HG03575 (cell line): ENCODE results near the gene SGSH.
"Not testable (repeated sequence)": the region's sequence is repeated elsewhere in the genome, so short reads cannot be mapped to it uniquely, and the experiment has no call there.

Experiments
- ATAC-seq: cut with Tn5 transposase; IDR thresholded peaks from one replicate; pipeline ENCODE4 v1.9.1; 2021; ENCODE audit not compliant: unreplicated experiment, insufficient number of reproducible peaks, low FRiP score; ENCODE audit errors: extremely low read depth

Gene SGSH

DNA sequence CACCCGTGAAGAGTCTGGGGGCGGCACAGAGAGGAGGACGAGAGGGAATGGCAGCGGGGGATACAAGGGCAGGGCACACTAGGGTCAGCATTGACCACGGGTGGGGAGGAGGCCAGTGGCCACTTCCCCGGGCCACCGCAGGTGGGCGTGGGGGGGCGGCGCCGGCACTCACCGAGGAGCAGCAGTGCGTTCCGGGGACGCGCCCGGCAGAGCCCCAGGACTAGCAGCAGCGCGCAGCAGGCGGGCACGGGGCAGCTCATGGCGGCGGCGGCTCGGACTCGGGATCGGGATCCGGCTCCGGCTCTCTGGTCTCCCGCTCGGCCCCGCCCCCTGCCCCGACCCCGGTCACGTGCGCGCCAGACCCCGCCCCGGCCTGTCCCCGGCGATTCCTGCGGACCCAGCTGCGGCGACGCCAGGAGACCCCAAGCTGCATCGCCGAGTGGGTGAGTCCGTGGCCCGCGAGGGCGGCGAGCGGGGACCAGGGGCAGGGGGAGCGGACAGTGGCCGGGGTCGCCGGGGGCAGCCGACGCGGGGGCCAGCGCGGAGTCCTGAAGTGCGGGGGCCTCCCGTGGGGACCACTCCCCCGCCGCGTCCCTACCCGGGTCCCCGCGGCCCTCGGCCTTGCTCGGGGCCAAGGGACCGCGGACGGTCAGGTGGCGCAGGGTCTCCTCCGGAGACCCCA lies at the start of gene SGSH, which contains the start of gene SLC26A11:
Gene SGSH, minus strand, starts transcription at position 280 of the 682 bp plus-strand sequence. Its CDS starts 20 bp downstream, at position 260.
Gene SLC26A11, plus strand, starts transcription at position 374 of the 682 bp plus-strand sequence. CDS start 1,134 bp downstream, outside the sequence.
- no peak for ATAC-seq

DNA sequence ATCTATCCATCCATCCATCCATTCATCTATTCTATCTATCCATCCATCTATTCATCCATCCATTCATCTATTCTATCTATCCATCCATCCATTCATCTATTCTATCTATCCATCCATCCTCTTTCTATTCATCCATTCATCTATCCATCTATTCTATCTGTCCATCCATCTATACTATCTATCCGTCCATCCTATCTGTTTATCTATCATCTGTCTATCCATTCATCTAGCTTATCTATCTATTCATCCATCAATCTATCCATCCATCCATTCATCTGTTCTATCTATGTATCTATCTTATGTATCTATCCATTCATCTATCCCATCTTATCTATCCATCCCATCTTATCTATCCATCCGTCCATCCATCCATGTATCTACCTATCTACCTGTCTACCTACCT lies 49.3 kb upstream of the SGSH start:
- no peak for ATAC-seq

DNA sequence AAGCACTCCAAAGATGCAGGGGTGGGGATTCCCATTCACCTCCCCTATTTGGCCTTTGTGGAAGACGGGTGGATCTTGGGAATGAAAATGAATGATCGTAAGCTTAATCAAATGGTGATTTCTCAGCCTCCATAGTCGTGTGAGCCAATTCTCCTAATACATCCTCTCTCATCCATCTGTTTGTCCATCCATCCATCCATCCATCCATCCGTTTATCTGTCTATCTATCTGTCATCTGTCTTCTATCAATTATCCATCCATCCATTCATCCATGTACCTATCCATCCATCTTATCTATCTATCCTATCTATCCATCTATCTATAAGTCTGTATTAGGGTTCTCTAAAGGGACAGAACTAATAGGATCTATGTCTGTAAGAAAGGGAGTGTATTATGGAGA lies 48.3 kb upstream of the SGSH start:
- no peak for ATAC-seq

DNA sequence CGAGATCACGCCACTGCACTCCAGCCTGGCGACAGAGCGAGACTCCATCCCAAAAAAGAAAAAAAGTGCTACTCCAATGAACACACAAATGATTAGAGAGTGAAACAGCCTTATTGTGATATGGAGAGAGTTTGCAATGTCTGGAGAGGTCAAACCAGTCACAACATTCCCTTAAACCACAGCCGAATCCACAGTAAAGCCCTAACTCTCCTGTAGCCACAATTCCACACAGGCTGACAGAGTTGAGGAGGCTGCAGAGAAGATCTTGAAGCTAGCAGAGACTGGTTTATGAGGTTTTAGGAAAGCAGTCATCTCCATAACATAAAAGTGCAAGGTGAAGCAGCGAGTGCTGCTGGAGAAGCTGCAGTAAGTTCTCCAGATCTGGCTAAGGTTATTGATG lies 47.3 kb upstream of the SGSH start:
- ATAC-seq = no peak

DNA sequence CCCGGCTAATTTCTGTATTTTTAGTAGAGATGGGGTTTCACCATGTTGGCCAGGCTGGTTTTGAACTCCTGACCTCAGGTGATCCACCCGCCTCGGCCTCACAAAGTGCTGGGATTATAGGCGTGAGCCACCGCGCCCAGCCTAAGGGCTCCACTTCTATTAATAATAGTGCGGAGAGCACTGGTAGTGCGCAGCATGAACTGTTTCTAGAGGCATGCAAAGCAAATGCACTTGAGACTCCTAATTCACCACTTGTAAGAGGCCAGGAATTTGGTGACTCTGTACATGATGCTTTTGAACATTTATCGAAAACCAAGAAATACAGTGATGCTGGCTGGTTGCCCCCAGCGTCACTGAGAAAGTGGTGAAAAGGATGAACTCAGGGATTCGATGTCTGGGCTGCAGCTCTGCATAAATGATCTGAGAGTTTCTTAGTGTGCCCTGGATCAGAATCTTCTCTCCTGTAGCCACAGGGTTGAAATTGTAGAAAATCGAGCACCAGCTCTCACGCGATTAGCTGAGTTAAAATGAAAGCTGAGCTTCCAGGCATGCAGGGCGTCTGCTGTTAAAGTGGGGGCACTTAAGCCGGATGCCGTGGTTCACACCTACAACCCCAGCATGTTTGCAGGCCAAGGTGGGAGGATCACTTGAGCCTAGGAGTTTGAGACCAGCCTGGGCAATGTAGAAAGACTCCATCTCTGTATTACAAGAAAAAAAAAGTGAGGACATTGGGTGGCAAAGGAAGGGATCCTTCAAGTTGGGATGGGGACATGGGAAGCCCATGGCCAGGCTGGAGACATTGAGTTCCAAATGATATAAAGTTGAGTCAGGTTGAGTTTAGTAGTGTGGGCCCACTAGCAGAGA lies 45.3 kb upstream of the SGSH start:
- ATAC-seq = no peak

DNA sequence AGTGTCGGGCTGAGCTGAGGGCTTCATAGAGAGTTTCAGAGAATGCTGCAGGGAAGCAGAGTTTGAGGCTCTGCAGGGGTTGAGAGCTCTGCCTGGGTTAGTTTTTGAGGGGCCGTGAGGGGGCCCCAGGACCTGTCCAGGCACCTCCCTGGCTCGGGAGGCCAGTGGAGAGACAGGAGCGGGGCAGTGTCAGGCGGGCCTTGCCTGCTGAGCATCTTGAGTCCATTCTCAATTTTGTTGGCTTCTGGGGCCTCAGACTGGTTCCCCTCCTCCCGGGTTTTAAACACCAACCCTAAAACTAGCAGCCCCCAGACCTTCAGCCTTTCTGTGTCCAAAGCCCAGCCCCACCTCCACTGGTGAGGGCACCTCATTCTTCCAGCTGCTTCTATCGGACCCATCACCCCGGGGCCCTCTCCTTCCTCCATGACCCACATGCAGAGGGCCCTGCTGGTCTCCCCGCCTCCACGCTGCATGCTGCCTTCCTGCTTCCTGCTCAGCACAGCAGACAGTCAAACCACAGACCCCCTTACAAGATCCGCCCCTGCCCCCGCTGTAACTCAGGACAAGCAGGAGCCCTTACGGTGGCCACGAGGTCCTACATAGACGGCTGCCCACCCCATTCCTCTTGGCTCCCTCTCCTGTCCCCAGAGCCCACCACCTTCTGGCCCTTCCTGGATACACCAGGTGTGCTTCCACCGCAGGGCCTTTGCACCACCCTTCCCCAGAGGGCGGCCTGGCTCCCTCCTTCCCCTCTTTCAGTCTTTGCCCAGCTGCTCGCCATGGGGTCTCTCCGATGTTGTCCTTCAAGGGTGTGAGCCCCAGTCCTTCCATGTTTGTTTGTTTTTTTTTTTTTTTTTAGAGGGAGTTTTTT lies 44.3 kb upstream of the SGSH start:
- no peak for ATAC-seq

DNA sequence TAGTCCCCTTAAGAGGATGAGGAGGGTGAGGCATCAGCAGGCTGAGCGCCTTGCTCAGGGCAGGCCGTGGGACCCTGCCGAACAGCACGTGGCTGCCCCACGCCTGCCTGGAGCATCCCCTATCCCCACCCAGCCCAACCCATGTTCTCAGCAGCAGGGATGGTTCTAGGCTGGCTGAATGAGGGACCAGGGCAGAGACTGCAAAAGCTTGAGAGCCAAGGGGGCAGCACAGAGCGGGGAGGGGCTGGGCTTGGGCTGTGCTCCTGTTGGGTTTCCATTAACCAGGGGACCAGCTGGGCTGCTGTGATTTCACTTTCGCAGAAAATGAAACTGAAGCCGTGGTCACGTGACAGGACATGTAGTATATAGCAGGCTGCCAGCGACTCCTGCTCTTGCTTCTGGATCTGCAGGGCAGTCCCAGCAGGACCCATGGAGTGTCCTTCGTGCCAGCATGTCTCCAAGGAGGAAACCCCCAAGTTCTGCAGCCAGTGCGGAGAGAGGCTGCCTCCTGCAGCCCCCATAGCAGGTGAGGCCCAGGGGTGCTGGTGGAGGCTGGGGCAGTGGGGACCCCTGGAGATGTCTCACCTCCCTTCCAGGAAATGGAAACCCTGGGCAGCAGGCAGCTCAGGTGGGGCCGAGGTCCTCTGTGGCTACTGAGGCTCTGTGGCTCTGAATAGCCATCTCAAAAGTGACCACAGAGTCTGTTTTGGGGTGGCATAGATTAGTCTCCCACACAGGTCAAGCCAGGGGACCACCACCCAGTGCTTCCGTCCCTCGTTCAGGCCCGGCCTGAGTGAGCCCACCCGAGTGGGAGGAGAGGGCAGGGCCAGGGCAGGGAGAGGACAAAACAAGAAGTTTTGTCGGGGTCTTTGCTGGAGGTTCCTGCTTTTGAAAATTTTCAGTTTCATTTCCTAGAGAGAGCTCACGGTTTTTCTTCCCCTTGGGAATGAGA lies 43.4 kb upstream of the SGSH start:
- ATAC-seq = no peak

DNA sequence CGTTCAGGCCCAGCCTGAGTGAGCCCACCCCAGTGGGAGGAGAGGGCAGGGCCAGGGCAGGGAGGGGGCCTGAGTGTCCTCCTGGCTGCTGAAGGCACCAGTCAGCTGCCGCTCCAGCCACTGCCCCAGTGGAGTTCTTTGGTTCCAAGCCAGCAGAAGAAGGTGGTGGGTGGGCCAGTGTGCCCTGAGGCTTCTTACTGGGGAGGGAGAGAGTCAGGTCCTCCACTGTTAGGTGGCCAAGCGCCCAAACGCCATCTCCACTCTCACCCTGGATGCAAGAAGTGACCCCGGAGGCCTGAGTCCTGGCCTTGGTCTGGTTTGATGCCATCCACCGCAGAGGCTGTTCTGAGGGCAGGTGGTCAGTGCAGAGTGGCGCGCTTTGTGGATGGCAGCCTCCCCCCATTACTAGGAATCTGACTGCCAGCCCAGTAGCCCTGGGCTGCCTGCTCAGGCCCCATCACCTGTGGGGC lies 42.7 kb upstream of the SGSH start:
- no peak for ATAC-seq

DNA sequence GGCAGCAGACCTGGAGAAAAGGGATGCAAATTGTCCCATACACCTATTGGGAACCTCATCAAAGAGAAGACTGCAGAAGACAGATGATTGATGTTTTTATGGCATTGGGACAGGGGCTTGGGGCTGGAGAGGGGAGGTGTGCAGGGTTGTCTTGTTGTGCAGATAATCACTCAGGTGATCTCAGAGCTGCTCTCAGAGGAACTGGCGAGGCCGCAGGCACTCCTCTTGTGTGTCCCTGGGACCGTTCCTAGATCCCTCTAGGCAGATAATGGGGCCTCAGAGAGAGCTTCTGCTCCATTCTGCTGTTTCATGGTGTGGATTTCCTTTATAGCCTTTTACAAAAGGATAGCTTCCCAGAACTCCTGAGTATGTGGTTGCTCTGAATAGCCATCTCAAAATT lies 42.2 kb upstream of the SGSH start:
- no peak for ATAC-seq

DNA sequence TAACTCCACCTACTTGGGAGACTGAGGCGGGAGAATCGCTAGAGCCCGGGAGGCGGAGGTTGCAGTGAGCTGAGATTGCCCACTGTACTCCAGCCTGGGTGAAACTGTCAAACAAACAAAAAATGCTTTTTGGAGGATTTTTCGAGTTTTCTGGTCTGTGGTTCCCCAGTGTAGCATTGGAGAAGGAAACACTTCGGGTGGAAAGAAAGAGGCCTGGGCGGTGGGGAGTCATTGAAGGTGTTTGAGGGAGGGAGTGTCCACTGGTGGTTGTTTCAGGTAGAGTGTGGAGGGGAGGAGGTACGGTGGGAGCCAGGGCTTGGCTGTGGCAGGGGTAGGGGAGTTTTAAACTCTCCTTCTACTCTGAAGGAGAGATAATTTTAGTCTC lies 41.8 kb upstream of the SGSH start:
- no peak for ATAC-seq

DNA sequence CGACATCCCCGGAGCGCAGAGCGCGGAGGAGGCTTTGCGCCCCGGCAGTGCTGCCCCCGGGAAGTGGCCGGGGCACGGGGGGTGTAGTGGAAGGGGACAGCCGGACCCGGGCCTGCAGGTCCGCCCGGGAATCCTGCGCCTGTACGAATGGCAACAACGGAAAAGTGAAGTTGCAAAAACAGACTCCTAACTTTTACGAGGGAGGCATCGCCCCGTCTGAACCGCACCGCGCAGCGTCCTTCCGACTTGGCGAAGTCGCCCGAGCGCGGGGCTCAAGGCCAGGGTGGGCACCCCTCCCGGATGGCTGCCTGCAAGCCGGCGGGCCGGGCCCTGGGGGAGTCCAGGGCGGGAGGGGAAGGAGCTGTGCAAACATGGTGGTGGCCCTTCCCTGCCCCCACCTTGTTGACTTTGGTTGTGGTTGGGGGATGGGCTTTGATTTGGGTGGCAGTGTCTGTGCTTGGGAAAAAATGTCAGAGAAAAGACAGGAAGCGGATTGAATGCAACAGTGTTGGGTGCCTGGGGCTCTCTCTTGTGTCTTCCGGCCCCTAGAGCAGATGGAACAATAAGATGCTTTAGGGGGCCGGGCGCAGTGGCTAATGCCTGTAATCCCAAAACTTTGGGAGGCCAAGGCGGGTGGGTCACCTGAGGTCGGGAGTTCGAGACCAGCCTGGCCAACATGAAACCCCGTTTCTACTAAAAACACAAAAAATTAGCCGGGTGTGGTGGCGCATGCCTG lies 41.2 kb upstream of the SGSH start:
- no peak for ATAC-seq

DNA sequence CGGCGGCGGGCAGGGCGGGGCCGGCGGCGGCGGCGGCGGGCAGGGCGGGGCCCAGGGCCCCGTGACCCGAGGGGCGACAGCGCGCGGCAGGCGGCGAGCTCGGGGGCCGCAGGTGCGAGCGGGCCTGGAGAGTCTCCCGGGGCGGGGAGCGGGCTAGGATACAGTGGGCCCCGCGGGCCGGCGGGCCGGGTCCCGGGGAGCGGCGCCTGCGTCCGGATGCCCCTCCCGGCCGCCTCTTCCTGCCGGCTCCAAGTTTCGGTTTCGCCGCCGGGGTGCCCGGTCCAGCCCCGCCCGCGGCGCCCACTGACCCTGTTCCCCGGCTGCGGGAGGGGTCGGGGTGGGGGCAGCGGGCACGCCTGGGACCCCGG lies 40.6 kb upstream of the SGSH start, which contains the start of gene RNF213:
Gene RNF213, plus strand, starts transcription at position 62 of the 368 bp plus-strand sequence. CDS start 2,830 bp downstream, outside the sequence.
- no peak for ATAC-seq

DNA sequence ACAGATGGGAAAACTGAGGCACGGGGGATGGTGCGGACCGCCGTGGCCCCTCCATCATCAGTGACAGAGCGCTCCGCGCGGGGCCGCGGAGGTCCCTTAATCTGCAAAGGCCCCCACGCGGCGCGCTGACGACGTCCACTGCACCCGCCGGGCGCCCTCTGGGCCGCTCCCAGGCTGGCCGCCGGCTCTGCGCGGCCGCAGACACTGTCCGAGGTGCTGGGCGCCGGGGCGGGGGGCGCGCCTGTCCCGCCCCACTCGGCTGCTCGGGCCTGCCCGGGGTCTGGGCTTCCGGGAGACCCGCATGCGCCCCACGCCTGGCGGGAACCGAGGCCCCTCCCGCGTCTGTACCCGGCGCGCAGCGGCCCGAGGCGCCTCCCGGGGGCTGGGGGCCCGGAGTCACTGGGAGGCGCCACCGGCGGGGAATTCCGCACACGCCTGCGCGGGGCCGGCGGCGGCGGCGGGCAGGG lies 40.0 kb upstream of the SGSH start:
- no peak for ATAC-seq

DNA sequence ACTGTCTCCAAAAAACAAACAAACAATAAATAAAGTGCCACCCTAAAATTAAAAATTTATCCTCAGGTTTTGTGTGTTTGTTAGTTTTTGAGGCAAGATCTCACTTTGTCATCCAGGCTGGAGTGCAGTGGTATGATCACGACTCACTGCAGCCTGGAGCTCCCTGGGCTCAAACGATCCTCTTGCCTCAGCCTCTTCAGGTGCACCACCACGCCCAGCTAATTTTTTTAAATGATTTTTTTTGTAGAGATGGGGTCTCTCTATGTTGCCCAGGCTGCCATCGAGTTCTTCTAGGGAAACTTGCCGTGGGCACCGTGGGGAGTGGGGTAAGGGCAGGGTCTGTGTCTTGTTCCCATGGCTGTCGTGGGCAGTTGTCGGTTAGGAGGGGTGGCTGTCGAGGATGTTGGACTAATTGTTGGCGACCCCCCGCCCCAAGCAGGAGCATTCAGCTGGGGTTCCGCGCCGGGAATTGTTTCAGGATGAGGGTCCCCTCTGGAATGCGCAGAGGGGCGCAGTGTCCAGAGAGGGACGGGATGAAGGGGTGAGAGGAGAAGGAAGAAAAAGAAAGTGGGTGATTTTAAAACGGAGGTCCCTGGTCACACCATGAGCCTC lies 39.4 kb upstream of the SGSH start:
- no peak for ATAC-seq

DNA sequence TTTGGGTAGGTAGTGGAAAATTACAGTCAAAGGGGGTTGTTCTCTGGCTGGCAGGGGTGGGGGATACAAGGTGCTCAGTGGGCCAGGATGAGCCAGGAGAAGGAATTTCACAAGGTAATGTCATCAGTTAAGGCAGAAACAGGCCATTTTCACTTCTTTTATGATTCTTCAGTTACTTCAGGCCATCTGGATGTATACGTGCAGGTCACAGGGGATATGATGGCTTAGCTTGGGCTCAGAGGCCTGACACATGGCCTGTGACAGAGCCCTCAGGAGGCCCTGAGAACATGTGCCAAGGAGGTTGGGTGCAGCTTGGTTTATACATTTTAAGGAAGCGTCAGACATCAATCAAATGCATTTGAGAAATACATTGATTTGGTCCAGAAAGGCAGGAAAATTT lies 38.2 kb upstream of the SGSH start:
- not testable (repeated sequence) for ATAC-seq

DNA sequence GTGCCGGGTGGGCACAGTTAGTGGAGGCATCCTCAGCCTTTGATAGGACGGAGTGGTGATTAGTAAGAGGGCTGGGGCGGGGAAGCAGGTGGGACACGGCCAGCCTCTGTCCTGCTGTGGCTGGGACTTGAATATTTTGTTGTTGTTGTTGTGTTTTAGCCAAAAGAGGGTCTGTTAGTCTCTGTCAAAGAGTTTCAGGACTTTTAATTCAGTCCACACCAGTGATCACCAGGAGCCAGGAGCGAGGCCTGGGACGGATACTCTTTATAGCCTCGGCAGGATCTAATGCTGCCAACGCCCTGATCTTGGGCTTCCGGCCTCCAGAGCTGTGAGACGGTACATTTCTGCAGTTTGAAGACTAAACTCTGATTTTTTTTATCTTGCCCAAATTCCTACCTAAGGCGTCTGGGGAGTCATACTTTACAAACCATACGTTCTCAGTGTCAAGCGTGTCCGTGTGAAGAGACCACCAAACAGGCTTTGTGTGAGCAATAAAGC lies 37.6 kb upstream of the SGSH start:
- ATAC-seq = no peak

DNA sequence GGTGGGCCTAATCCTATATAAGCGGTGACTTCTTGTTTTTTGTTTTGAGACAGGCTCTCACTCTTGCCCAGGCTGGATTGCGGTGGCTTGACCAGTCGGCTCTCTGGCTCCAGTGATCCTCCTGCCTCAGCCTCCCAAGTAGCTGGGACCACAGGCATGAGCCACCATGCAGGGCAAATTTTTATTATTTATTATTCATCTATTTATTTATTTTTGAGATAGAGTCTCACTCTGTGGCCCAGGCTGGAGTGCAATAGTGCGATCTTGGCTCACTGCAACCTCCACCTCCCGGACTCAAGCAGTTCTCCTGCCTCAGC lies 35.9 kb upstream of the SGSH start:
- no peak for ATAC-seq
